SK-N-SH (cell line): Measurements from ENCODE around the gene SLC12A3.

Experiments
- EP300 ChIP-seq, 2 experiments: IDR thresholded peaks; 2 replicates each; pipeline versions ENCODE4 v1.4.0 to v1.6.1; 2012; ENCODE audit warnings: borderline replicate concordance in 1 of 2, low read depth in 1 of 2, low read length in 1 of 2
- RCOR1 ChIP-seq: fragments of 150-350 bp; IDR thresholded peaks from 2 replicates; pipeline ENCODE4 v1.6.1; 2017; ENCODE audit warnings: antibody characterized with exemption, low read length
- TAF1 ChIP-seq: IDR thresholded peaks from 2 replicates; pipeline ENCODE4 v1.6.1; 2012; ENCODE audit warnings: low read depth, mild to moderate bottlenecking, low read length, moderate library complexity, borderline replicate concordance
- ZBTB33 ChIP-seq: IDR thresholded peaks from 2 replicates; pipeline ENCODE4 v1.4.0; 2012; ENCODE audit warnings: low read depth, borderline replicate concordance

DNA sequence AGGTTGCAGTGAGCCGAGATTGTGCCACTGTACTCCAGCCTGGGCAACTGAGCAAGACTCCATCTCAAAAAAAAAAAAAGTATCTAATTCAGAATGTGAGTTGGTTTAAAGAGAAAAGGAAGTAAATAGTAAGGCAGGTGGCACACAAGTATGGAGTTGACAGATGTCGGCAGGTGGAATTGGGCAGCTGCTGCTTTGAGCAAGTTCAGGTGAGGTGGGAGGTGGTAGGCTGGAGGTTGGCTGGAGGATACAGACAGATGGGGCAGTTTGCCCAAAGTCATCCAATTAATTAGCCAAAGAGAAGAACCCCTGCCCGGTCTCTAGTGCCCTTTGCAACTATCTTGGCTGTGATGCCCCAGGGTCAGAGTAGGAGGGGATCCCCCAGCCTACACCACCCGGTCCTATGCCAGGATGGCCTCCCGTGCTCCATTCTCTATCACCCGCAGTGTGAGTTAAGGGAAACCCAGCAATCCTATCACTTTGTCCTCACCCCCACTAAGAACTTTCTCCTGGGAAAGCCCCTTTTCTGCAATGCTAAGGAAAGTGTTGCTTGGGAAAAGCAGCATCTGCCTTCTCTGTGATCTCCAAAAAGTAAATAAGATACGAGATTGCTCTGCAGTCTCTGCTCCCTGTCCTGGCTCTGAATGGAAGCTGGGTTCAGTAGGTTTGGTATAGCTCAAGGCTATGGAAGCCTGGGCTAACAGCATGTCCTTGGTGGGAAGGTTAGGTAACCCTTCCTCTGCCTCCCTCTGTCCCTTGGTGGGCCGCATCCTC is 32.2 kb downstream of the SLC12A3 start:
- TF ChIP-seq ZBTB33 (no peak), RCOR1 (no peak), EP300 (IDR thresholded peaks at IDR 0.05; ENCODE audit: borderline replicate concordance in 1 of 2, low read depth in 1 of 2, low read length in 1 of 2) (no peak), TAF1 (no peak)
